DMS153 (cell line): ENCODE measurements around the gene DERL3.

Experiments used
- DNase-seq: peaks from one replicate; lab custom pipeline; 2025; lab: John Stamatoyannopoulos, UW

Gene DERL3

GRCh38 chr22:23801886-23802377, 36.9 kb downstream of the DERL3 start:
- DNase-seq: no peak

DNA sequence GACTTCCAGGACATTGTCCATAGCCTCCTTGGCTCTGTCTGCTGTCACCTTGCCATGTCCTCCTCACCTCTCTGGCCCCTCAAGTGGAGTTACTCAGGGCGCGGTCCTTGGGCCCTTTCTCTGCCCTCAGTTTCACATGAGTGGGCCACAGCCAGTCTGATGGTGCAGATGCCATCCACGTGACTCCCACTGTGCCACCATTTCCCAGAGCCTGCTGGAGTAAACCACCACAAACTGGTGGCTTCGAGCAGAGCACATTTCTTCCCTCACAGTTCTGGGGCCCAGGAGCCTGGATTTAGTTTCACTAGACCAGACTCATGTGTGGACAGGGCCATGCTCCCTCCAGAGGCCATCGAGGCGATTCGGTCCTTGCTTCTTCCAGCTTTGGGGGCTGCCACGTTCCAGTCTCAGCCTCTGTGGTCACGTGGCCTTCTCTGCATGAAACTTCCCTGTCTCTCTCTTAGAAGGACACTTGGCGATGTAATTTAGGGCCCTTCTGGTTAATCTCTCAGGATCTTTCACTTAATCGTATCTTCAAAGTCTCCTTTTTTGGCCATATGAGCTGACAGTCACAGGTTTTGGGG, 37.5 kb downstream of the DERL3 start:
- no peak for DNase-seq

GRCh38 chr22:23800297-23801237, 38.2 kb downstream of the DERL3 start:
- no peak for DNase-seq

- DNase-seq: no peak
Observed at GRCh38 chr22:23796461-23796860, 42.3 kb downstream of the DERL3 start.

DNA sequence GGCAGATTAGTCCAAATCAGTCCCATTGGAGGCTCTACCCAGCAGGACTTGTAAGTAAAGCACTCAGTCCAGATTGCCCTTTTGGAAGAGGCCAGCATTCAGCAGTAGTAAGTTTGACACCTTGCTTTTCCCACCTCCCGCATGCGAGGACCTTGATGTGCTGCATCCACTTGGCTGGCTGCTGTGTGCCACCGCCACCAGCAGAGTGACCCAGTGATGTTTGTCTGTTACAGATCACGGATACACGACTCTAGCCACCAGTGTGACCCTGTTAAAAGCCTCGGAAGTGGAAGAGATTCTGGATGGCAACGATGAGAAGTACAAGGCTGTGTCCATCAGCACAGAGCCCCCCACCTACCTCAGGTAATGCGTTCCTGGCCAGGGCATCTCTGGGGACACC, 45.5 kb downstream of the DERL3 start:
- DNase-seq: no peak

DNA sequence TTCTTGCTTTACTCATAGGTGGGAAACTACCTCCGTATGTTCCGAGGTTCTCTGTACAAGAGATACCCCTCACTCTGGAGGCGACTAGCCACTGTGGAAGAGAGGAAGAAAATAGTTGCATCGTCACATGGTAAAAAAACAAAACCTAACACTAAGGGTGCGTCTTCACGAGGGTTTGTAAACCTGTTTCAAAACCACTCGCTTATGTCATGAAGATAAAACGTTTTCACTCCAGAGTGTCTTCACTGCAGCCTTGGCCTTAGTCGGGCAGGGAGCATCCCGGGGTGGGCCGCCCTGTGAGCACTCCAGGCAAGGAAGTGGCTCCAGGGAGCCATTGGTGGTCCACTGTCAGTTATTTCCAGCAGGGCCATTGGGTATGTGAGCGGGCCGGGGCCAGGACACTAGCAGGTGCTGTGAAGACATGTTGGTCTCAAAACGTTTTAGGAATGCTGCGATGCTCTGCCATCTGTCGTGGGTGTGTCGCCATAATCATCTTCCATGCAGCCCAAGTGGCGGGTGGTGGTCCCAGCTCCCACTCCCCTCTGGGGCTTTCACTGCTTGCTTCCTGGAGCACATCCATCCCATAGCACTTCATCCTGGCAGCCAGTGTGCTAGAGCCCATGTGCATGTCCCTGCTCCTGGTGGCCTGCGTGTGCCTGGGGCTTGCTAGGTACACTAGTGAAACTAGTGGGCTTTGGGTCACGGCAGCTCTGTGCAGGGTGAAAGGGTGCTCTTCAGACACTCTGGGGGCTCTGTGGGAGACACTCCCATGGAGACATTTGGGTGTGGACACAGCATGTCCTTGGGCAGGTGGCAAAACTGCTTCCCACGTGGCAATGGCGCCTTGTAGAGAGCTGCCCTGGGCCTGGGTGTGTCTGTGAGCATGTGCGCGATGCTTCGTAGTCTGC, 46.8 kb downstream of the DERL3 start:
- DNase-seq: no peak

GRCh38 chr22:23790819-23791737, 47.7 kb downstream of the DERL3 start:
- DNase-seq: no peak

GRCh38 chr22:23789638-23790037, 49.2 kb downstream of the DERL3 start:
- DNase-seq: no peak

- DNase-seq: peak; percentile 35
Observed at GRCh38 chr22:23789121-23789520, 49.7 kb downstream of the DERL3 start.

GRCh38 chr22:23787910-23788309, 50.9 kb downstream of the DERL3 start:
- DNase-seq: no peak

- peak; percentile 45 for DNase-seq
Observed at GRCh38 chr22:23787600-23787896, 51.3 kb downstream of the DERL3 start.

DNA sequence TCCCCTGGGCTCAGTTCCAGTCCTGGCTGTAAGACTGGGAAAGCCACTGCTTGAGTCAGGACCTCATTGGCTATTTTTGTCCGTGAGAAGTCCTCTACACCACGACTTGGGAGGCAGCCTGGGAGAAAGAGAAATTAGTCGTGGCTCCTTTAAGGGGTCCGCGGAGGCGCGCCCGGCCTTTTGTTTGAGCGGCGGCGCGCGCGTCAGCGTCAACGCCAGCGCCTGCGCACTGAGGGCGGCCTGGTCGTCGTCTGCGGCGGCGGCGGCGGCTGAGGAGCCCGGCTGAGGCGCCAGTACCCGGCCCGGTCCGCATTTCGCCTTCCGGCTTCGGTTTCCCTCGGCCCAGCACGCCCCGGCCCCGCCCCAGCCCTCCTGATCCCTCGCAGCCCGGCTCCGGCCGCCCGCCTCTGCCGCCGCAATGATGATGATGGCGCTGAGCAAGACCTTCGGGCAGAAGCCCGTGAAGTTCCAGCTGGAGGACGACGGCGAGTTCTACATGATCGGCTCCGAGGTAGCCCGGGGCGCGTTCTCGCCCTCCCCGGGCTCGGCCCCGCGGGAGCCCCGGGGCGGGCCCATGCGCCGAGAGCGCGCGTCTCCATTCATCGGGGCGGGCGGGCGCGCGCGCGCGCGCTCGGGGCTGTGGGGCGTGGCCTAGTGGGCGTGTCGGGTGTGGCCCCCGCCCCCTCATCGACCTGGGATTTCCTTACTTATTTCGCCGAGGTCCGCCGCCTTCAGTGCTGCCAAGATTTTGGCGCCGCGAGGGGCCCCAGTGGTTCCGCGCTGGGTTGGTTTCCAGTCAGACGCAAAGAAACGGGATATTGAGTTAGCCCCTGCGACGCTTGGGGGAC, 51.8 kb downstream of the DERL3 start, which contains the start of gene SMARCB1:
SMARCB1 (plus strand) TSS at position 215 of the 848 bp plus-strand sequence; CDS start at position 419, 204 bp downstream.
- peak; percentile 72 for DNase-seq

- DNase-seq: no peak
Observed at GRCh38 chr22:23786261-23786710, 52.5 kb downstream of the DERL3 start.
